K562 (cell line): ENCODE results near the gene KASH5. TPM values are rescaled to one million over a fixed set of nuclear protein-coding genes. Genes with fewer than 3 reads are reported as not detected.
A peak's percentile ranks its signal among the peaks of the same experiment; 100 is the strongest.

Source experiments
- ARNT ChIP-seq, 2 experiments: fragments of 450-650 bp; IDR thresholded peaks; 2 replicates each; pipeline ENCODE4 v1.6.1; 2016; ENCODE audit warnings: mild to moderate bottlenecking in 1 of 2
- KDM1A ChIP-seq, 2 experiments: fragments of 450-650 bp; IDR thresholded peaks; 2 replicates each; pipeline ENCODE4 v1.6.1; 2016; ENCODE audit warnings: mild to moderate bottlenecking in 2 of 2
- MTA3 ChIP-seq: fragments of 450-650 bp; formaldehyde crosslinking; IDR thresholded peaks from 2 replicates; pipeline ENCODE4 v1.6.1; 2017; ENCODE audit warnings: mild to moderate bottlenecking, borderline replicate concordance
- NR2C1 ChIP-seq, 2 experiments: fragments of 450-650 bp; IDR thresholded peaks; 2 replicates each; pipeline ENCODE4 v1.6.1; 2017; ENCODE audit warnings: mild to moderate bottlenecking in 2 of 2, antibody characterized with exemption in 1 of 2, inconsistent platforms in 1 of 2, missing compliant biosample characterization in 1 of 2, missing genetic modification characterization in 1 of 2
- POU5F1 ChIP-seq: fragments of 150-350 bp; IDR thresholded peaks from 2 replicates; pipeline ENCODE4 v1.6.1; 2014; ENCODE audit warnings: borderline replicate concordance, low read length, low read depth, mild to moderate bottlenecking; ENCODE audit not compliant: partially characterized antibody
- STAG1 ChIP-seq: sonication (generic); formaldehyde crosslinking; IDR thresholded peaks from 2 replicates; pipeline ENCODE4 v1.5.0; 2020; ENCODE audit warnings: missing genetic modification reagents, borderline replicate concordance
- TRIM24 ChIP-seq, 2 experiments: fragments of 450-650 bp; IDR thresholded peaks; 2 replicates each; pipeline ENCODE4 v1.6.1; 2016
- polyA plus RNA-seq, 8 experiments: library from polyadenylated mRNA; depleted of rRNA in 4 of 8; stranded (reverse) in 5 of 8; unstranded in 3 of 8; fragments of >200 nt; fragmentation: Nextera tagmentation in 2 of 8; fragmentation: Illumina TruSeq in 1 of 8; extraction: Ambion mirVana in 2 of 8; extraction: Trizol in 1 of 8; gene quantifications; 2 replicates each; pipeline versions ENCODE4 v1.2.1 to v1.2.3, GENCODE V29; 2011 to 2014; ENCODE audit warnings: inconsistent platforms in 1 of 8, missing spikeins in 1 of 8
- total RNA-seq, 7 experiments: library from RNA; depleted of rRNA in 6 of 7; stranded (reverse); fragments of >200 nt in 6 of 7; fragmentation: Illumina TruSeq in 2 of 7; extraction: Trizol in 2 of 7; gene quantifications; 2 replicates each; pipeline versions ENCODE4 v1.2.1 to v1.2.3, GENCODE V29; 2011 to 2021; ENCODE audit warnings: low replicate concordance in 1 of 7
- TF ChIP-seq, protein P1 (sequence below): fragments of 250-450 bp; sonication (Bioruptor Pico); IDR thresholded peaks from 2 replicates; pipeline ENCODE4 v1.4.0; 2020
- TF ChIP-seq, protein P2 (sequence below): fragments of 250-450 bp; sonication (Bioruptor Pico); IDR thresholded peaks from 2 replicates; pipeline ENCODE4 v1.5.0; 2021; ENCODE audit warnings: mild to moderate bottlenecking, borderline replicate concordance
- TF ChIP-seq, protein P3 (sequence below): fragments of 150-350 bp; IDR thresholded peaks from 2 replicates; pipeline ENCODE4 v1.6.1; 2014; ENCODE audit warnings: low read depth, mild to moderate bottlenecking, low read length, borderline replicate concordance

Gene KASH5
- total and polyA plus RNA-seq, 9 of the 15 experiments (the other 6 are each of a cell fraction or from before 2014, with no cell fraction given) = 0.07 to 0.84 (median 0.34) TPM; not detected in 1

DNA sequence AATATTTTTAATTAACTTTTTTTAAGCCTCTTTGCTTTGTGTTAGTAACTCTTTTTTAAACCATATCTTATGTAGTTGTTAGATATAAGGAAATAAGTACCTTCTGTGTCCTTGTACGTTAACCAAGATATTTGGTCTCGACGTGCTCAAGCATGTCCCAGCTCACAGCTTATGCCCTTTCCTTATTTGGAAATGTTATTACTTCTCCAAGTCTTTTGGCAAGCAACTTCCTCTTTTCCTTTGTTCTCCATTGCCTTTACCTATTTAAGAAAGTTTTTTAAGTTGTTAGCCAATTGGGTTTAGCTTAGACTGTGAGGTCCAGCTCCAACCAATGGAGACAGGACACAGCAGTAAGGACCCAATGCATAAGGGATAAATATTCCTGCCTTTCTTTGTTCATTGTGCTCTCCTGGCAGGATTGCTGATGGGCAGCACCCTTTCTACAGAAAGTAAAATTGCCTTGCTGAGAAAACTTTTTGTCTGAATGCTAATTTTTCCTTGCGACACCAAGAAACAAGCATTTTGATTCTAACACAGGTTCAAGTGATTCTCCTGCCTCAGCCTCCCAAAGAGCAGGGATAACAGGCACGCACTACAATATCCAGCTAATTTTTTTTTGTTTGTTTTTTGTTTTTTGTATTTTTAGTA, 19.2 kb upstream of the KASH5 start (continued):
- TF ChIP-seq, protein P1, sequence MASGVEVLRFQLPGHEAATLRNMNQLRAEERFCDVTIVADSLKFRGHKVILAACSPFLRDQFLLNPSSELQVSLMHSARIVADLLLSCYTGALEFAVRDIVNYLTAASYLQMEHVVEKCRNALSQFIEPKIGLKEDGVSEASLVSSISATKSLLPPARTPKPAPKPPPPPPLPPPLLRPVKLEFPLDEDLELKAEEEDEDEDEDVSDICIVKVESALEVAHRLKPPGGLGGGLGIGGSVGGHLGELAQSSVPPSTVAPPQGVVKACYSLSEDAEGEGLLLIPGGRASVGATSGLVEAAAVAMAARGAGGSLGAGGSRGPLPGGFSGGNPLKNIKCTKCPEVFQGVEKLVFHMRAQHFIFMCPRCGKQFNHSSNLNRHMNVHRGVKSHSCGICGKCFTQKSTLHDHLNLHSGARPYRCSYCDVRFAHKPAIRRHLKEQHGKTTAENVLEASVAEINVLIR (CRISPR knock-in tag) = no peak
- TF ChIP-seq MTA3 = peak; percentile 46; the same call in 1 of the 2 replicates
- peak; percentile 44 to 85; a peak in 3 of 4 replicates for TF ChIP-seq TRIM24 (IDR thresholded peaks at IDR 0.05)
- peak in 1 of 2 experiments; percentile 70; a peak in 2 of 4 replicates for TF ChIP-seq ARNT (IDR thresholded peaks at IDR 0.05)
- TF ChIP-seq, protein P2, sequence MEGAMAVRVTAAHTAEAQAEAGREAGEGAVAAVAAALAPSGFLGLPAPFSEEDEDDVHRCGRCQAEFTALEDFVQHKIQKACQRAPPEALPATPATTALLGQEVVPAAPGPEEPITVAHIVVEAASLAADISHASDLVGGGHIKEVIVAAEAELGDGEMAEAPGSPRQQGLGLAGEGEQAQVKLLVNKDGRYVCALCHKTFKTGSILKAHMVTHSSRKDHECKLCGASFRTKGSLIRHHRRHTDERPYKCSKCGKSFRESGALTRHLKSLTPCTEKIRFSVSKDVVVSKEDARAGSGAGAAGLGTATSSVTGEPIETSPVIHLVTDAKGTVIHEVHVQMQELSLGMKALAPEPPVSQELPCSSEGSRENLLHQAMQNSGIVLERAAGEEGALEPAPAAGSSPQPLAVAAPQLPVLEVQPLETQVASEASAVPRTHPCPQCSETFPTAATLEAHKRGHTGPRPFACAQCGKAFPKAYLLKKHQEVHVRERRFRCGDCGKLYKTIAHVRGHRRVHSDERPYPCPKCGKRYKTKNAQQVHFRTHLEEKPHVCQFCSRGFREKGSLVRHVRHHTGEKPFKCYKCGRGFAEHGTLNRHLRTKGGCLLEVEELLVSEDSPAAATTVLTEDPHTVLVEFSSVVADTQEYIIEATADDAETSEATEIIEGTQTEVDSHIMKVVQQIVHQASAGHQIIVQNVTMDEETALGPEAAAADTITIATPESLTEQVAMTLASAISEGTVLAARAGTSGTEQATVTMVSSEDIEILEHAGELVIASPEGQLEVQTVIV = no peak
- no peak for TF ChIP-seq NR2C1 (IDR thresholded peaks at IDR 0.05)
- TF ChIP-seq NR2C1 (tag; IDR thresholded peaks at IDR 0.05) = no peak
- TF ChIP-seq KDM1A (IDR thresholded peaks at IDR 0.05) = peak in 1 of 2 experiments; percentile 33; a peak in 1 of 4 replicates
- TF ChIP-seq STAG1 (CRISPR knock-in tag) = no peak
- TF ChIP-seq POU5F1 = no peak
- TF ChIP-seq, protein P3, sequence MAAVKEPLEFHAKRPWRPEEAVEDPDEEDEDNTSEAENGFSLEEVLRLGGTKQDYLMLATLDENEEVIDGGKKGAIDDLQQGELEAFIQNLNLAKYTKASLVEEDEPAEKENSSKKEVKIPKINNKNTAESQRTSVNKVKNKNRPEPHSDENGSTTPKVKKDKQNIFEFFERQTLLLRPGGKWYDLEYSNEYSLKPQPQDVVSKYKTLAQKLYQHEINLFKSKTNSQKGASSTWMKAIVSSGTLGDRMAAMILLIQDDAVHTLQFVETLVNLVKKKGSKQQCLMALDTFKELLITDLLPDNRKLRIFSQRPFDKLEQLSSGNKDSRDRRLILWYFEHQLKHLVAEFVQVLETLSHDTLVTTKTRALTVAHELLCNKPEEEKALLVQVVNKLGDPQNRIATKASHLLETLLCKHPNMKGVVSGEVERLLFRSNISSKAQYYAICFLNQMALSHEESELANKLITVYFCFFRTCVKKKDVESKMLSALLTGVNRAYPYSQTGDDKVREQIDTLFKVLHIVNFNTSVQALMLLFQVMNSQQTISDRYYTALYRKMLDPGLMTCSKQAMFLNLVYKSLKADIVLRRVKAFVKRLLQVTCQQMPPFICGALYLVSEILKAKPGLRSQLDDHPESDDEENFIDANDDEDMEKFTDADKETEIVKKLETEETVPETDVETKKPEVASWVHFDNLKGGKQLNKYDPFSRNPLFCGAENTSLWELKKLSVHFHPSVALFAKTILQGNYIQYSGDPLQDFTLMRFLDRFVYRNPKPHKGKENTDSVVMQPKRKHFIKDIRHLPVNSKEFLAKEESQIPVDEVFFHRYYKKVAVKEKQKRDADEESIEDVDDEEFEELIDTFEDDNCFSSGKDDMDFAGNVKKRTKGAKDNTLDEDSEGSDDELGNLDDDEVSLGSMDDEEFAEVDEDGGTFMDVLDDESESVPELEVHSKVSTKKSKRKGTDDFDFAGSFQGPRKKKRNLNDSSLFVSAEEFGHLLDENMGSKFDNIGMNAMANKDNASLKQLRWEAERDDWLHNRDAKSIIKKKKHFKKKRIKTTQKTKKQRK = no peak
